HL-60 (cell line): ENCODE measurements around the gene FGR.

Source experiments
- CTCF ChIP-seq: IDR thresholded peaks from one replicate; pipeline ENCODE4 v1.5.1; 2011; ENCODE audit warnings: low read length, control low read depth, inconsistent platforms; ENCODE audit not compliant: insufficient read depth
- POLR2AphosphoS5 ChIP-seq: IDR thresholded peaks from 2 replicates; pipeline ENCODE4 v1.6.1; 2012; ENCODE audit warnings: low read depth

DNA sequence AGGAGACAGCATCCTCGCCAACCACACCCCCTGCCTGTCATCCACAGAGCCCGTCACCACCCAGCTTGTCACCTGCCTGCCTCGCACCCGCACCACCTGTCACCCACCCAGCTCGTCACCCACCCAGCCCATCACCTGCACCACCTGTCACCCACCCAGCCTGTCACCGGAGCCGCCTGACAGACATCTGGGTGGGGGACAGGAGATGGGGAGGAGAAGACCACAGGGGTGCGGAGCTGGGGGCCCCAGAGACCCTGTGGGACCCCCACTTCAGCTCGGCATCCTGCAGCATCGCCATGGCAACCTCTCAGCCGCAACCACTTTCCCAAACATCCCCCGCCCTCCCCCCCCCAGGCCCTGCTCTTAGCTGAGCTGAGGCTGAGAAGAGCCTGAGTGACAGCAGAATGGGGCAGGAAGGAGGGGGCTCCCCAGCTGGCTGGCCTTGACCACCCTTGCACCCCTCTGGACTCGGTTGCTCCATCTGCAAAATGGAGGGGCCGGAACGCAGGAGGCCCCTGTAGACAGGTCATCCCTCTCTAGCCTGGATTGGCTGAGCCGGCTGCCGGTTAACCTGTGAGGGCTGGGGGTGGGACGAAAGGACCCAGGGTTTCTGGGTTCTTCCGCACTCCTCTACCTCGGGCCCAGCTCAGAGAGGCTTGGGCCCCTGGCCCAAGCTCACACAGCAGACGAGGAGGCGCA lies 42.6 kb downstream of the FGR start:
- TF ChIP-seq CTCF (no peak), POLR2AphosphoS5 (no peak)
